Panc1 (cell line): ENCODE results near the gene TNIP1. TPM values are rescaled to one million over a fixed set of nuclear protein-coding genes. Genes with fewer than 3 reads are reported as not detected.

Source experiments
- ATAC-seq: fragments of 200-7000 bp; cut with Tn5 transposase; 2 replicates; pipeline ENCODE4 v1.9.1; 2020; ENCODE audit warnings: mild to moderate bottlenecking, moderate library complexity
- BruUV-seq: library from RNA; stranded (reverse); fragments of 400-500 nt; replicated peaks from 2 replicates; lab custom pipeline; 2021; lab: Mats Ljungman, UMichigan
- CTCF ChIA-PET: fragments of 300-600 bp; sonication (Branson Sonifier 250); formaldehyde crosslinking; loops from one replicate; lab custom pipeline; 2022; ENCODE audit warnings: antibody characterized with exemption; lab: Charles Lee
- POLR2A ChIA-PET: fragments of 300-600 bp; sonication (Branson Sonifier 250); formaldehyde crosslinking; loops from one replicate; lab custom pipeline; 2022; ENCODE audit warnings: antibody characterized with exemption; lab: Charles Lee
- DNase-seq: peaks from one replicate; pipeline ENCODE4 v3.0.0-alpha.2; 2010; ENCODE audit warnings: low read depth, low spot score
- H3K27ac ChIP-seq: 2 replicates; pipeline ENCODE4 v1.5.1; 2011; ENCODE audit warnings: mild to moderate bottlenecking, low read length, inconsistent platforms
- H3K27me3 ChIP-seq: fragments of 200-500 bp; sonication (Bioruptor generic); 2 replicates; pipeline ENCODE4 v1.6.0; 2014; ENCODE audit warnings: low read length, inconsistent platforms; ENCODE audit not compliant: control insufficient read depth, insufficient read depth
- H3K36me3 ChIP-seq: fragments of 200-500 bp; sonication (Bioruptor generic); 2 replicates; pipeline ENCODE4 v1.5.1; 2014; ENCODE audit warnings: inconsistent platforms, mild to moderate bottlenecking, low read length, moderate library complexity; ENCODE audit not compliant: control insufficient read depth, insufficient read depth
- H3K4me1 ChIP-seq: 2 replicates; pipeline ENCODE4 v1.5.1; 2011; ENCODE audit warnings: inconsistent platforms, mild to moderate bottlenecking, low read length, moderate library complexity; ENCODE audit not compliant: control insufficient read depth, insufficient read depth
- H3K4me3 ChIP-seq, 2 experiments: 2 replicates each; pipeline ENCODE4 v1.5.1; 2011 to 2012; ENCODE audit warnings: low read depth in 2 of 2, low read length in 2 of 2, mild to moderate bottlenecking in 2 of 2, inconsistent platforms in 1 of 2, moderate library complexity in 1 of 2
- H3K9me3 ChIP-seq: fragments of 200-500 bp; sonication (Bioruptor generic); 2 replicates; pipeline ENCODE4 v1.5.1; 2014; ENCODE audit warnings: low read depth, mild to moderate bottlenecking, inconsistent platforms, low read length, moderate library complexity; ENCODE audit not compliant: control insufficient read depth, insufficient read depth
- POLR2AphosphoS5 ChIP-seq: IDR thresholded peaks from 2 replicates; pipeline ENCODE4 v1.6.1; 2012; ENCODE audit warnings: mild to moderate bottlenecking, low read depth, low read length, moderate library complexity
- SIN3A ChIP-seq: IDR thresholded peaks from 2 replicates; pipeline ENCODE4 v1.6.1; 2012; ENCODE audit warnings: low read depth, mild to moderate bottlenecking, low read length, moderate library complexity, borderline replicate concordance; ENCODE audit not compliant: insufficient read depth
- TCF7L2 ChIP-seq: IDR thresholded peaks from 2 replicates; pipeline ENCODE4 v1.6.1; 2011; ENCODE audit warnings: mild to moderate bottlenecking, low read depth, low read length, inconsistent platforms
- in situ Hi-C: cut with HindIII; loops from 2 replicates; pipeline ENCODE4 v1.10.0; 2016; ENCODE audit warnings: low sequenced_read_pairs, low pct_unique_long_range_greater_than_20kb
- intact Hi-C: fragments of 100-400 bp; cut with micrococcal nuclease; formaldehyde crosslinking; loops from one replicate; pipeline ENCODE4 v1.10.0; 2022; ENCODE audit not compliant: unreplicated experiment
- total RNA-seq: library from RNA; stranded (reverse); gene quantifications from one replicate; pipeline ENCODE4 v1.2.1, GENCODE V29; 2021; ENCODE audit not compliant: unreplicated experiment
- TF ChIP-seq, protein P1 (sequence below): fragments of 450-650 bp; IDR thresholded peaks from 2 replicates; pipeline ENCODE4 v1.5.1; 2017; ENCODE audit warnings: mild to moderate bottlenecking
- TF ChIP-seq, protein P2 (sequence below), 2 experiments: IDR thresholded peaks; 2 replicates each; pipeline ENCODE4 v1.6.1; 2011 to 2012; ENCODE audit warnings: low read depth in 2 of 2, control low read depth in 1 of 2, low read length in 1 of 2, mild to moderate bottlenecking in 1 of 2, moderate library complexity in 1 of 2; ENCODE audit not compliant: insufficient read depth in 1 of 2

The TNIP1 gene
- total RNA-seq, 1 experiment from 2014 or later, result 81.9 TPM

GRCh38 chr5:151056379-151057325 lies 24.2 kb downstream of the TNIP1 start:
- no TSS peak for BruUV-seq
- in situ Hi-C loops, result no loop called here
- Histone ChIP-seq H3K27ac (no peak overlapping the region), H3K9me3 (no peaks in the 10 kb centered on the region), H3K4me1 (no peaks in the 10 kb centered on the region), H3K36me3 (0 out of 2 replicates have a peak, but pooled peaks cover 2% of the 10 kb centered on the region), H3K4me3 (no peak overlapping the region), H3K27me3 (no peaks in the 10 kb centered on the region)
- intact Hi-C loops, result no loop called here
- CTCF ChIA-PET, result no interaction called here
- no peak for DNase-seq
- no peak for ATAC-seq
- POLR2A ChIA-PET, result no interaction called here
- no peak for TF ChIP-seq TCF7L2
- no peak for TF ChIP-seq SIN3A
- TF ChIP-seq, protein P1, sequence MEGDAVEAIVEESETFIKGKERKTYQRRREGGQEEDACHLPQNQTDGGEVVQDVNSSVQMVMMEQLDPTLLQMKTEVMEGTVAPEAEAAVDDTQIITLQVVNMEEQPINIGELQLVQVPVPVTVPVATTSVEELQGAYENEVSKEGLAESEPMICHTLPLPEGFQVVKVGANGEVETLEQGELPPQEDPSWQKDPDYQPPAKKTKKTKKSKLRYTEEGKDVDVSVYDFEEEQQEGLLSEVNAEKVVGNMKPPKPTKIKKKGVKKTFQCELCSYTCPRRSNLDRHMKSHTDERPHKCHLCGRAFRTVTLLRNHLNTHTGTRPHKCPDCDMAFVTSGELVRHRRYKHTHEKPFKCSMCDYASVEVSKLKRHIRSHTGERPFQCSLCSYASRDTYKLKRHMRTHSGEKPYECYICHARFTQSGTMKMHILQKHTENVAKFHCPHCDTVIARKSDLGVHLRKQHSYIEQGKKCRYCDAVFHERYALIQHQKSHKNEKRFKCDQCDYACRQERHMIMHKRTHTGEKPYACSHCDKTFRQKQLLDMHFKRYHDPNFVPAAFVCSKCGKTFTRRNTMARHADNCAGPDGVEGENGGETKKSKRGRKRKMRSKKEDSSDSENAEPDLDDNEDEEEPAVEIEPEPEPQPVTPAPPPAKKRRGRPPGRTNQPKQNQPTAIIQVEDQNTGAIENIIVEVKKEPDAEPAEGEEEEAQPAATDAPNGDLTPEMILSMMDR, result no peak
- TF ChIP-seq, protein P2, sequence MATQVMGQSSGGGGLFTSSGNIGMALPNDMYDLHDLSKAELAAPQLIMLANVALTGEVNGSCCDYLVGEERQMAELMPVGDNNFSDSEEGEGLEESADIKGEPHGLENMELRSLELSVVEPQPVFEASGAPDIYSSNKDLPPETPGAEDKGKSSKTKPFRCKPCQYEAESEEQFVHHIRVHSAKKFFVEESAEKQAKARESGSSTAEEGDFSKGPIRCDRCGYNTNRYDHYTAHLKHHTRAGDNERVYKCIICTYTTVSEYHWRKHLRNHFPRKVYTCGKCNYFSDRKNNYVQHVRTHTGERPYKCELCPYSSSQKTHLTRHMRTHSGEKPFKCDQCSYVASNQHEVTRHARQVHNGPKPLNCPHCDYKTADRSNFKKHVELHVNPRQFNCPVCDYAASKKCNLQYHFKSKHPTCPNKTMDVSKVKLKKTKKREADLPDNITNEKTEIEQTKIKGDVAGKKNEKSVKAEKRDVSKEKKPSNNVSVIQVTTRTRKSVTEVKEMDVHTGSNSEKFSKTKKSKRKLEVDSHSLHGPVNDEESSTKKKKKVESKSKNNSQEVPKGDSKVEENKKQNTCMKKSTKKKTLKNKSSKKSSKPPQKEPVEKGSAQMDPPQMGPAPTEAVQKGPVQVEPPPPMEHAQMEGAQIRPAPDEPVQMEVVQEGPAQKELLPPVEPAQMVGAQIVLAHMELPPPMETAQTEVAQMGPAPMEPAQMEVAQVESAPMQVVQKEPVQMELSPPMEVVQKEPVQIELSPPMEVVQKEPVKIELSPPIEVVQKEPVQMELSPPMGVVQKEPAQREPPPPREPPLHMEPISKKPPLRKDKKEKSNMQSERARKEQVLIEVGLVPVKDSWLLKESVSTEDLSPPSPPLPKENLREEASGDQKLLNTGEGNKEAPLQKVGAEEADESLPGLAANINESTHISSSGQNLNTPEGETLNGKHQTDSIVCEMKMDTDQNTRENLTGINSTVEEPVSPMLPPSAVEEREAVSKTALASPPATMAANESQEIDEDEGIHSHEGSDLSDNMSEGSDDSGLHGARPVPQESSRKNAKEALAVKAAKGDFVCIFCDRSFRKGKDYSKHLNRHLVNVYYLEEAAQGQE (IDR thresholded peaks at IDR 0.05; ENCODE audit: insufficient read depth in 1 of 2, low read depth in 2 of 2, low read length in 1 of 2), result no peak
- no peak for TF ChIP-seq POLR2AphosphoS5

DNA sequence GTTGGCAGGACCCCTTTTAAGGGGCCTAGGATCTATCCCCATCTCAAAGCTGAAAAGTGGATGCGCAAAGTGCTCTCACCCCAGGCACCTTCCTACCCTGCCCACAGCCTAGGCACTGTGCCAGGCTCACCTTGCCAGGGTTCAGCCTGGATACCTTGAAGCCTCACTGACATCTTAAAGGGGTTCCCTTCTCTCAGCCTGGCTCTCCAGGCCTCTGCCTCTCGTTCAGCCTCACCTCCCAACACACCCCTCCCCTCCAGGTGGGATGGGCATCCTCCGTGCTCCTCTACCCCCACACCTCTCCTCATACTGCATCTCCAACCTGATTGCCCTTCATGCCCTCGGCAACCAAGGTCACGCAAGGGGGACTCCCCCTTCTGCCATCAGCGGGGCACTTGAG lies 25.5 kb downstream of the TNIP1 start:
- ATAC-seq (no peak), DNase-seq (no peak)
- POLR2A ChIA-PET, result no interaction called here
- intact Hi-C loops (no loop called here), in situ Hi-C loops (no loop called here)
- H3K36me3 ChIP-seq, result 0 out of 2 replicates have a peak, but pooled peaks cover 2% of the 10 kb centered on the region
- no peak for TF ChIP-seq POLR2AphosphoS5
- TF ChIP-seq, protein P1, result no peak
- TF ChIP-seq, protein P2 (IDR thresholded peaks at IDR 0.05; ENCODE audit: insufficient read depth in 1 of 2, low read depth in 2 of 2, low read length in 1 of 2), result no peak
- no peaks in the 10 kb centered on the region for H3K27me3 ChIP-seq
- no peak overlapping the region for H3K27ac ChIP-seq
- BruUV-seq, result no TSS peak
- CTCF ChIA-PET, result interaction anchor here (0.6 kb wide), 1 partner anchor 263 kb away, joined by 3 read pairs; no protein-coding TSS in a partner anchor
- no peak overlapping the region for H3K4me3 ChIP-seq
- H3K9me3 ChIP-seq, result no peaks in the 10 kb centered on the region
- H3K4me1 ChIP-seq, result no peaks in the 10 kb centered on the region
